Thymus (tissue), 11 donors: ENCODE results near the gene SLC14A1. TPM values are rescaled to one million over a fixed set of nuclear protein-coding genes. Genes with fewer than 3 reads are reported as not detected.

Source experiments
- DNase-seq, 9 donors: peaks; one replicate each; pipeline ENCODE4 v3.0.0-alpha.2; 2013; ENCODE audit warnings: low spot score in 9 of 9, low read depth in 6 of 9, missing footprints in 1 of 9
- H3K27ac ChIP-seq, 2 donors: one replicate each; pipeline ENCODE4 v1.5.1; 2013; ENCODE audit warnings: control low read depth in 1 of 2, low read depth in 1 of 2, low read length in 1 of 2, mild to moderate bottlenecking in 1 of 2, moderate library complexity in 1 of 2
- H3K27me3 ChIP-seq, 2 donors: one replicate each; pipeline ENCODE4 v1.5.1; 2013; ENCODE audit warnings: low read length in 1 of 2; ENCODE audit not compliant: control insufficient read depth in 2 of 2, insufficient read depth in 1 of 2
- H3K36me3 ChIP-seq, 2 donors: one replicate each; pipeline ENCODE4 v1.5.1; 2013; ENCODE audit warnings: low read length in 1 of 2, mild to moderate bottlenecking in 1 of 2, moderate library complexity in 1 of 2; ENCODE audit not compliant: control insufficient read depth in 2 of 2, insufficient read depth in 2 of 2
- H3K4me1 ChIP-seq, 2 donors: one replicate each; pipeline ENCODE4 v1.5.1; 2013; ENCODE audit warnings: low read length in 2 of 2; ENCODE audit not compliant: control insufficient read depth in 2 of 2, insufficient read depth in 2 of 2
- H3K4me3 ChIP-seq, 2 donors: one replicate each; pipeline ENCODE4 v1.5.1; 2013; ENCODE audit warnings: low read length in 2 of 2, control low read depth in 1 of 2, mild to moderate bottlenecking in 1 of 2
- H3K9me3 ChIP-seq, 2 donors: one replicate each; pipeline ENCODE4 v1.5.1; 2013; ENCODE audit warnings: low read length in 1 of 2, mild to moderate bottlenecking in 1 of 2; ENCODE audit not compliant: control insufficient read depth in 2 of 2, insufficient read depth in 1 of 2
- WGBS: extraction: QIAGEN DNeasy Blood & Tissue Kit; methylation state at CpG from one replicate; pipeline ENCODE4 v1.1.7; 2013; 5-methylcytosine and 5-hydroxymethylcytosine counted together
- polyA plus RNA-seq: library from polyadenylated mRNA; stranded (reverse); fragments of 200-250 nt; gene quantifications from one replicate; pipeline ENCODE4 v1.2.3, GENCODE V29; 2013
- total RNA-seq: library from RNA; stranded (reverse); fragments of 120-200 nt; gene quantifications from one replicate; pipeline ENCODE4 v1.2.4, GENCODE V29; 2013
- donor health status: healthy.

Gene SLC14A1
- total and polyA plus RNA-seq, 2 donors: 2.8 to 3.9 TPM

DNA sequence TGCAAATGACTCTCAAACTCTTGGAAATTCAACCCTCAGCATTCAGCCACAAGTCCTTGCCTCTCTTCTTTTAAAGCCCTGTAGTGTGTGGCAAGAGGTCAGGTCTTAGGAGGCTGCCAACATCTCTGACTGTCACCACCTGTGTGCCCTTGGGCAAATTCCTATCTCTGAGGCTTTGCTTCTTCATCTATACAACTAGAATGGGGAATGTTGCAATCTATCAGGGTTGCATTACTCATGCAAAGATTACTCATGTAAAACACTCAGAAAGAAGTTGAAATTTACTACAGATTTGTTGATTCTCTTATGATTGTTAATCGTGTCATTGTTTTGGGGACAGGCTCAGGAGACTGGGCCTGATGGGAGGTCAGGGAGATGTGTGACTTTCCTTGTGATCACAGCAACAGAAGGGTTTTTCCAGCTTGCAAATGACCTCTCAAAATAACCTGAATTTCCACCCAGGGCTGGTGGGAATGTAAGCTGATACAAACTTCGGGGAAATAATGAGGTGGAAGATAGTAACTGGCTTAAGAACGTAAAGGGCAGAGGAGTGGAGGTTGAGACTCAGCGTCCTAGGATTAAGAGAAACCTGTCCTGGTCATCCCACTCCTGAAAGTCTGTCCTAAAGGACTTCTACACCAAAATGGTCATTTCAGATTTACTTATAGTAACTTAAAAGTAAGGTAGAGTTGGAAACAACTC, 69.4 kb downstream of the SLC14A1 start:
- no peaks in the 10 kb centered on the region for H3K27me3 ChIP-seq
- no peak for DNase-seq

DNA sequence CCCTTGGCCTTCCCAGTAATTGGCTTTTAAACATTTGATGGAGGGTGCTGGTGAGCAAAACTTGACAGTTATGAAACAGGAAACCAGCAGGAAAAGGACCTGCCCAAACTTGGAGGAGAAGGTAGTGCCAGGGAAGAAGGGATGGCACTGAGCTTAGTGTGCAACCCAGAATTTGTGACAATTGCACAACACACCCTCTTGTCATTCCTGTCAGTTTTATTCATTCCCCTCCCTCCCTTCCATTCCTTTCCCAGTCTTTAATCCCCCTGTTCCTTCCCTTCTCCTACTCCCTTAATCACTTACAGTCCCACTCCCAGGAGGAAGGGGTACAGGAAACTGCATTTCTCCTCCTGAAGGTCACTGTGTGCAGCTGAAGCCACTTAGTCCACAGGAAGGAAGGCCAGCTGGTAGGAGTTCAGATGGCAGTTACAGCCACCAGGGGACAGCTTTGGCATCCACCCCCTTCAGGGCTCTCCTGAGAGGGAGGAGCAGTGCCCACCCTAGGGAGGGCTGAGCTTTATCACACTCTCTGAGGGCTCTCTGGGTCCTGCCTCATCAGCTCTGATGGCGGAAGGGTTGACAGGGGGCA, 77.5 kb downstream of the SLC14A1 start:
- DNase-seq: no peak
- WGBS: 97% methylated on average over 1 of the region's 1 CpG
- H3K4me3 ChIP-seq: no peak overlapping the region
- no peaks in the 10 kb centered on the region for H3K27me3 ChIP-seq
- H3K27ac ChIP-seq: no peak overlapping the region
- no peaks in the 10 kb centered on the region for H3K4me1 ChIP-seq
- no peaks in the 10 kb centered on the region for H3K36me3 ChIP-seq
- H3K9me3 ChIP-seq: peaks cover 0 to 14% of the 10 kb centered on the region in 2 donors

More for the DNA sequence above, 69.4 kb downstream of the SLC14A1 start:
- Histone ChIP-seq H3K36me3 (no peaks in the 10 kb centered on the region), H3K9me3 (no peaks in the 10 kb centered on the region), H3K27ac (no peak overlapping the region), H3K4me3 (no peak overlapping the region), H3K4me1 (no peaks in the 10 kb centered on the region)
- 68% methylated on average over 4 of the region's 4 CpGs for WGBS

Other genes with a start within 250 kb of the SLC14A1 start
- gene SLC14A2, start 108.7 kb upstream of the SLC14A1 start, total RNA-seq: 0.24 TPM
- gene SLC14A2, start 108.7 kb upstream of the SLC14A1 start, polyA plus RNA-seq: 0.52 TPM
- 0.42 TPM for gene SIGLEC15, start 101.5 kb downstream of the SLC14A1 start, total RNA-seq
- 1.1 TPM for gene SIGLEC15, start 101.5 kb downstream of the SLC14A1 start, polyA plus RNA-seq
- 14.9 TPM for gene EPG5, start 243.1 kb downstream of the SLC14A1 start, total RNA-seq
- 10.7 TPM for gene EPG5, start 243.1 kb downstream of the SLC14A1 start, polyA plus RNA-seq